IPS DF 19.7 (cell line): ENCODE measurements around the gene DDX41.

Experiments
- DNase-seq: peaks from one replicate; pipeline ENCODE4 v3.0.0-alpha.2; 2013; ENCODE audit warnings: low read depth, low spot score

The DDX41 gene

DNA sequence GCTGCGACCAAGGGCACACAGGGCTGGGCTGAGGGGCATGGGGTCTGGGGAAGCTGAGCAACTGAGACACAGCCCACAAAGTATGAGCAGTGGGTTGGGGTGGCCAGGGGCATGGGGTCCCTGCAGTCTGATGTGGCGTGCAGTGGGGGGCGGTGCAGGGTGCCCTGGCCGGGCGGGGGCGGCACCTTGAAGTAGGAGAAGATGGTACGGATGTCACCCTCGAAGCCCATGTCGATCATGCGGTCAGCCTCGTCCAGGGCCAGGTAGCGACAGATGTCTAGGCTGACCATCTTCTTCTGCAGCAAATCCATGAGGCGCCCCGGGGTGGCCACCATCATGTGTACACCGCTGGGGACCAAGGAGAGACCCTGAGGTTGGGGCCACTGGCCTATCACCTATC lies 3.3 kb downstream of the DDX41 start:
- DNase-seq: no peak

DNA sequence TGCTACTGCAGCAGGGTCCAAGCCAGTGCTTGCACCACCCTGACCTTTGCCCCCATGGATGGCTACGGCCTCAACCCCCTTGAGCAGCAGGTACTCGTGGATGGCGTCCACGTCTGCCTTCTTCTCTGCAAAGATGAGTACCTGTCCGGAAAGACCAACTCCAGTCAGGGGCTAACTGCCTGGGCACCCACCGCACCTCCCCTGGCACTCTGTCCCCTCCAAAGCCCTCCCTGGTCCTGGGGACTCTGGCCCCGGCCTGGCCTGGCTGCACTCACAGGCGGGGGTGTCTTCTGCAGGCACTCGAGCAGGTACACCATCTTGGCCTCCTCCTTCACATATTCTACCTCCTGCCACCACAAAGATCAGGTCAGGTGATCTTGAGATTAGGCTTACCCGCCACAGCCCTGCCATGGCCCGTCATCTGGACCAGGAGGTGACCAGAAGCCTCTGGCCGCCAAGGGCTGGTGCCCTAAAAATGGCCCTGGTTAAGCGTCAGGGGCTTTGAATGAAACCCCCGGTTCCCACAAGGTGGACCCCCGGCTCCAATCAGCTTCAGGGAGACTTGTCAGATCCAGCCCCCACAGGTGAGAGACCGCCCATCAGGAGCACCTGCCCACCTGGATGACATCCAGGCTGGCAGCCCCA lies 3.9 kb downstream of the DDX41 start:
- no peak for DNase-seq

DNA sequence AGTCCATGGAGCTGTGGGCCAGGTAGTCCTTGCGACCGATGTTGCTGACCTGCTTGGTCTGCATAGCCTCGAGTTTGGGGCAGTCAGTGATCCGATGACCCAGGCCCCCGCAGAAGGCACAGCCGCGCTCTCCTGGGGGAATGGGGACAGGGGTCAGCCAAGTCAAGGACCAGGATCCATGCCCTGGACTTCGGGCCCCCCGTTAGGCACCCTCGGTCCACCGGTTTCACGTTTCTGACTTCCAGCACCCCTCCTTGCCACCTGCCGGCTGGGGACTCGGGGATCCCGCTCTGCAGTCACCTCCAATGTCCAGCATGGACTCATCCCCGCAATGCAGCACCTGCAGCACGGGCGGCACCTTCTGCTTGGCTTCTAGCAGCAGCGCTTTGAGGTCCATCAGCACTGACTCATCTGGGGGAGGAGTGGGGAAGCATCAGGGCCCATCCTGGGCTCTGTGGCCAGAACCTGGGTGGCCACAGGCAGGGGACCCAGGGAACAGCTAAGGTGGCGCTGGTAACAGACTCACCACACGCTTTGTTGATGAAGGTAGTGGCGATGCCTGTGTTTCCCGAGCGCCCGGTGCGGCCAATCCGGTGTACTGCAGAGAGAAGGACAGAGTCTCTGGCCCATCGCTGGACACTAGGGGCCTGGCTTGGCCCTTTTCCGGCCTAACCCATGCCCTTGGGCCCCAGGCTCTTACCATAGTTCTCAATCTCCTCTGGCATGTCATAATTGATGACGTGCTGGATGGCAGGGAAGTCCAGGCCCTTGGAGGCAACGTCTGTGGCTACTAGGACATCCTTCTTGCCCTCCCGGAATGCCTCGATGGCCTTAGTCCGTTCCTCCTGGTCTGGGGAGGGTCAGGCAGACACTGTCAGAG lies 4.7 kb downstream of the DDX41 start:
- no peak for DNase-seq

DNA sequence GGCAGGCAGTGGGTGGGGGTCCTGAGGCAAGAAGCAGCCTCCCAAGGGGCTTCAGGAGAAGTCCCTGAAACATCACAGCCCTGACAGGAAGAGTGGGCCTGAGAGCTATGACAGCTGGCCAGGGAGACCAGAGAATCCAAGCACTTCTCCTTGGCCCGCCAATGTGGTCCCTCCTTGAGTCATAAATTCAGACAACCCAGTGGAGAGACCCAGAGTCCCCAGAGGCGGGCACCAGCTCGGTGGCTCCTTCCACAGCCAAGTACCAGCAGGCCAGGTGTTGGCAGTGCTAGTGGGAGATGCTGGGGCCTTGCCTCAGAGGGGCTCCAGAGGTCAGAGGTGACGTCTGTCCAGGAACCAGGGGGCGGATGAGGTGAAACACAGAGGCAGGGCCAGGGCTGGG lies 5.6 kb downstream of the DDX41 start:
- DNase-seq: no peak

DNA sequence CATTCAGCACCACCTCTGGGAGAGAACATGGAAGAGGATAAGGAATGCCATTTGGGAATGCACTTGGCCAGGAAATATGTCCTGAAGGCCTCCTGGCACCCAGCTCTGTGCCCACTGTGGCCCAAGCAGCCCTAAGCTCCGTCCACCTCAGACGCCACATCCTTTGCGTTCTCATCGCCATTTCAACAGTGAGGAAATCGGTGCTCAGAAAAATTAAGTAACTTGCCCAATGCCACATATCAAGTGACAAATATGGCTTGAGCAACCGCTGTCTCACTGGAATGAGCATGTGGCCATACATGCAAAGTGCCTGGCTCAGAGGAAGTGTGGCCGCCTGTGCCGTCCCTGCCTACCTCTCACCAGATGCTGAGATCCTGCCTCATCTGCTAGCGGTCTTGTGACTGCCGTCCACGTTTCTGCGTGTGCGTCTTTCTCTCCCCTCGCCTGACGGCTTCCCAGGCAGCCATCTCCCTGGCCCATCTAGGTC lies 6.2 kb downstream of the DDX41 start:
- DNase-seq: no peak

DNA sequence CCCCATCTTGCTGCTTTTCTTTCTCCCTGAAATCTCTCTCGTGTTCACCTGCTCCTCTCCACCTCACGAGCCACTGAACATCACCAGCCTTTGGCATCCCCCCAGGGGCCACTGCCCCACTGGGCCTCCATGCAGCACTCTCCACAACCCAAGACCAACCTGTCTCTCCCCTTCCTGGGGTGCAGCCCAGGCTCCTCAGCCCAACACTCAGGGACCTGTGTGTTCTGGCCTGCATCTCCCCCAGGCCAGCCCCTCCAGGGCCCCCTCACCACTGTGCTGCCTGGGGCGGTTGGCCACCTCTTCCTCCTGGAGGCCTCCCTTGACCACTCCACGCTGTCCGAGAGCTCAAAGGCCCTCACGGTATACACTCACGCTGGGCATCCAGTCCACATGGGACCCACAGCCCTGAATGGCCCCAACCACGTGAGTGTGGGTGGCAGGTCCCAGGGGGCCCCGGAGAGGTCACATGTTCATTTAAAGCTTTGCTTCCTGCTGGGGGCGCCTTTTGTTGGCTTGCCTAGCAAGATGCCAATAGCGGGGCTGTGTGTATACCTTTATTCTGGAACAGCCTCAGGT lies 6.7 kb downstream of the DDX41 start:
- no peak for DNase-seq

DNA sequence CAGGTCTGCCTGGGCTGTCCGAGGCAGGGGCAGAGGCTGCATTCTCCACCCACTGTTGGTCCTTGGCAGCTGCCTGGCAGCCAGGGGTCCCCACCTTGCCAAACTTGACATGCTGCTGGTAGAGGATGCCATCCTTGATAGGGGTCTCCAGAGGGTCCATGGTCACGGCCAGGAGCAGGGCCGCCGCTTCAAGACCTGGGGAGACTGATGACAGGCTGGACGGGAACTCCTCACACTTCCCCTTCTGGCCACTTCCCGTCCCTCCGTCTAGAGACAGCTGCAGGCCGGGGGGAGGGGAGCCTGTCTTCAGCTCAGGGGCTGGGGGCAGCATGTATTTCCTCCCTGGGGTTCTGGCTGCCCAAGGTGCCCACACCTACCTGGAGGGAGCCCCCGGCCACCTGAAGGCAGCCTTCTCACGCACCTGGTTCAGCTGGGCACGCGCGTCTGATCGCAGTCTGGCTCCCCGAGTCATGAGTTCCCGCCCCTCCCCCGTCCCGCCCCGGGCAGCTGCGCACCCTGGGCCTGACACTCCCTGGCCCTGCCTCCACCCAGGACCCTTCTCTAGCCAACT lies 7.3 kb downstream of the DDX41 start, which contains the start of gene DOK3:
DOK3 (minus strand) TSS at position 446 of the 571 bp plus-strand sequence; CDS start at position 160, 286 bp downstream.
- DNase-seq: no peak

DNA sequence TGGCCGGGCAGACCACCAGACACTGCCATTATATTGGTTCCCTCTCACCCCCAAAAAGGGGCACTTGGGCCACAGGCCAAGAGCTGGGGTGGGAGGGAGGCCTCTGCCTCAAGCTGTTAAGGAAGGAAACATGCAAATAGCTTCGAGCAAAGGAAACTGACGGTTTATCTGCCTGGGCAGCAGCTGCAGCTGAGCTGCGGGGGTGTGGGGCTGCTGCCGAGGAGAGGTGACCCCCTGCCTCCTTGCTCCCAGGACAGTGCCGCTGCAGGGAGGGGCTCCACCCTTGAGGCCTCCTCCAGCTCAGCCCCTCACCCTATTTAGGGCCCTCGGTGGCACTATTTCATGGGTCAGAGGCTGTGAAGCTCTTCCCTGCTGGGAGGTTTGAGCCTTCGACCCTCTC lies 7.9 kb downstream of the DDX41 start:
- DNase-seq: no peak

DNA sequence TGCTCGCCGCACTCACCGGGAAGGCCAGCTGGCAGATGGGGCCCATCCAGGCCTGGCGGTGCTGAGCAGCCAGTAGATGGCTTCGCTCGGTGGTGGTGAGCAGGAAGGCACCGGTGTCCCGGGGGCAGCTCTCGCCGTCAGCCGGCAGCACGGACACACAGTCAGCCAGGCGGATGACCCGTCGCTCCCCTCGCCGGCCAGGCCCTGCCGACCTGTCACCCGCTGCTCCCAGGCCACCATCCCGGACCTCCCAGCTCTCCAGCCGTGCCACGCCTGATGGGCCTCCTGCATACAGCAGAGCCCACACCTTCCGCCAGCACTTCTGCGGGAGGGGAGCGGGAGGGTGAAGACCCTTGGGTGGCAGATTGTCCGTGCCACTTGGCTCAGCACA lies 8.5 kb downstream of the DDX41 start:
- DNase-seq: no peak

DNA sequence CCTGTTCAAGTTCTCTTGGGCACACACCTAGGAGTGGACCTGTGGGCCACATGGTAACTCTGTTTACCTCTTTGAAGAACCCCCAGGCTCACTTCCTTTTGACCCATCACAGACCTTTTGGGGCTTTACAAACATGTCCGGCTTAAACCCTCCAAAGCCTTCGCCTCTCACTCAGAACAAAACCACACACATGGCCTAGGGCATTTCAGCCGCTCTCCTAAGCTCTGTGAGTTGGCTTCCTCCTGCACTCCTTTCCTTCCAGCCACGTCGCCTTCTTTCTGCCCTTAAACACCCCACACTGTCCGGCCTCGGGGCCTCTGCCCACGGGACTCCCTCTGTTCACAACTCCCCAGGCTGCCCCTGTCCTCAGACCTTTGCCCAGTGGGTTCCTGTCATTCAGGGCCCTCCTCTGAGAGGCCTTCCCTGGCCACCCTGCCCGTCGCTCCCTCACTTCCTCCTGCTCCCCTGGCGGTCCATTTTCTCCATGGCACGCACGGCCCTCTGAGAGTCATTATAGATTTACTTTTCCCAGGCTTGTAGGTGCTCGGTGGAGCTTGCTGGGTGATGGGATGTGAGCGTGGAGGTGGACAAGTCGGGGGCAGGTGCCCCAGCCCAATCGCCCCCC lies 9.1 kb downstream of the DDX41 start:
- no peak for DNase-seq

DNA sequence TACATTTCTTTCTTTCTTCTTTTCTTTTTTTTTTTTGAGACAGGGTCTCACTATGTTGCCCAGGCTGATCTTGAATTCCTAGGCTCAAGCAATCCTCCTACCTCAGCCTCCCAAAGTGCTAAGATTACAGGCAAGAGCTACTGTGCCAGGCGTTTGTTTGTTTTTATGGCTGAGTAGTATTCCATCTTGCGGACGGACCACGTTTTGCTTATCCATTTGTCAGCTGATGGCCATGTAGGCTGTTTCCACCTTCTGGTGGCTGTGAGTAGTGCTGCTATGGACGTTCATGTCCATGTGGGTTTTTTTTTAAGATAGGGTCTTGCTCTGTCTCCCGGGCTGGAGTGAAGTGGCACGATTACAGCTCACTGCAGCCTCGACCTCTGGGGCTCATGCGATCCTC lies 9.6 kb downstream of the DDX41 start:
- no peak for DNase-seq

DNA sequence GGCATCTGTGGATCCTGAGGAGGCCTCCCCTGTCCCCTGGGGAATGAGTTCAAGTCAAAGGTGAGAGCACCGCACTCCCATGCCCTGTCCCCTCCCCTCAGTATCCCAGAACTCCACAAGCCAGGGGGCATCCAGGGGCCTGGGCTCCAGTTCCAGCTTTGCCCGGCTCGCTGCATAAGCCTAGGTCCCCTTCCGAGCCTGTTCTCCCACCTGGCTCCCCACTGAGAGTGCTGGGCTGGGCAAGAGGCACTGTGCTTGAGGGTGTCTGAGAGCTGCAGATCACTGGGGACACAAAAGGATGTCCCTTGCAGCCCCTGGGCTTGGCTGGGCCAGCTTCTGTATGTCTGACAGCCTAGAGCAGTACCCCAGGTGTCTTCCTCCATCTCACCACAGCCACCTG lies 11.7 kb downstream of the DDX41 start:
- DNase-seq: no peak

DNA sequence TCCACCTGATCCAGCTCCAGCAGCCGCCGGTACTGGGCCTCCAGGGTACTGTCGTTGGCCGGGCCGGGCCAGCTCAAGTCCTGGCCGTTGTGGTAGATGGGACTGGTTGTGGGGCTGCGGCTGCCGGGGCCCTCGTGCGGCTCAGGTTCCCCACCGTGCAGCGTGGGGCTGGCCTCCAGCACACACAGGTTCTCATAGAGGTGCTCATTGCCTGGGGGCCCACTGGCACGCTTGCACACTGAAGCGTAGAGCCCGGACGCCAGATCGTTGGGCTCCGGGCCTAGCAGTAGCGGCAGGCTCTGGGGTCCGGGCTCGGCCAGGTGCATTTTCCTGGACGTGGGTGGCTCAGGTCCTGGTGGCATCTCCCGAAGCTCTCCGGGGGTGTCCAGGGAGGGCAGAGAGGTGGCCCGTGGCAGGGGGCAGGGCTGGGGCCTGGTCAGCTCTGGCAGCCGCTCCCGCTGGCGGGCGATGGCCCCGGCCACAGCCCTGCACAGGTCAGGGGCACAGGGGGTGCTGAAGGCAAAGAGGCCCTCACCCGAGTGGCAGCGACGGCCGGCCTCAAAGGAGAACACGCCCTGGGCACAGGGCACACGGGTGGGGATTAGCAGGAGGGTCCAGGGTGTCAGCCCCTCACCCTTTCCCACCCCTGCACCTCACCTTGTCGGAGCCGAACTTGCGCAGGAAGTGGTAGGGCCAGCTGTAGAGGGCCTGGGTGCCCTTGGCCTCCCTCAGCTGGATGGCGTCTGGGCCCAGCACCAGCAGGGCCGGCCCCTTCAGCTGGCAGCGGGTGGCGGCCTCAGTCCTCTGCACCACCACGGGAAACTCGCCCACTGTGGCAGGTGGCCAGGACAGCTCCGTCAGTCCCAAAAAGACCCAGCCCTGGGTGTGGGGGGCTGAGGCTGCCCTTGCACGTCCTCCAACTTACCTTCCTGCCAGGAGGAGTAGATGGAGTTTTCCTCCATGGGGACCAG lies 12.4 kb downstream of the DDX41 start:
- no peak for DNase-seq

DNA sequence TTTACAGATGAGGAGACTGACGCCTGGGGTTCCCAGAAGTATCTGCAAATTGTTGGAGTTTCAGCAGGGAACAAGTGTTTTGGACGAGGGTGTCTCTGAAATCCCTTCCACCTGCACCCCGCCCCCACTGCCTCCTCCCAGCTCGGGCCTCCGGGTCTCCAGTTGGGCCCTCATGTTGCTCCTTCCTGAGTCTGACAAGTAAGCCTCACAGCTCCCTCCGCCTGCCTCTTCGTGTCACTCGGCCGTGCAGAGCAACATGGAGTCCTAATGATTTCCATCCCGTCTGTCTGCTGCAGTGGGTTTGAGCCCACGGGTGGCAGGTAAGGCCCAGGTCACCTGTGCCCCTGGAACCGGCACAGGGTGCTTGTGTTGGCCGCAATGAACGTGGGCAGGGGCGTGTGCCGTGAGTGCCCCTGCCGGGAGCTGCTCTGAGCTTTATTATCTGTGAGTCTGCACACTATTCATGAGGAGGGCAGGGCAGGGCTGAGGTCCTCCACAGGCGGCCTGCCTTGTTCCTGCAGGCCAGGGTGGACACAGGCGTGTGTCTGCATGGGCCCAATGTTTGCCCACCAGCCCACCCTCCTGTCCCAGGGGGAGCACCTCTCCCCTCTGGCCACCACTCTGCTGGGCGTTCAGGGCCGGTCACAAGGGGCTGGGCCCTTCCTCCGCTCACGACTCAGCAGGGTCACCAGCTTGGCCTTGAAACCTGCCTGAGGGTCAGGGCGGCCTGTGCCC lies 13.2 kb downstream of the DDX41 start:
- DNase-seq: no peak

DNA sequence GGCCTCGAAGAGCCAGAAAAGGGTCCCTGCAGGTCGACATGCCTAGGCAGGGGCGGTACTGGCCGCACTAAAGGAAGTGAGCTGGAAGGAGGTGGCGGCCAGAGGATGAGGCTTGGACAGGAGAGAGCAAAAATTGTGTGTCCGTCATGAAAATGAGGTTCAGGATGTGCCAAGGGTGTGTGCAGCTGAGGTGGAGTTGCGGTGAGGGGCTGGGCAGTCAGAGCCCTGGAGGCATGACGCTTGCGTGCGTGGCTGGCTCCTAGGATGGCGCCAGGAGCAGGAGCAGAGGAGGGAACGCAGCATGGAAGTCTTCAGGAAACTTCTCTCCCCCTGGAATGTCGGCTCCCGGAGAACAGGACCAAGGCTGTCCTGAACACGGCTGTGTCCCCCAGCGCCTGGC lies 13.9 kb downstream of the DDX41 start:
- DNase-seq: no peak

DNA sequence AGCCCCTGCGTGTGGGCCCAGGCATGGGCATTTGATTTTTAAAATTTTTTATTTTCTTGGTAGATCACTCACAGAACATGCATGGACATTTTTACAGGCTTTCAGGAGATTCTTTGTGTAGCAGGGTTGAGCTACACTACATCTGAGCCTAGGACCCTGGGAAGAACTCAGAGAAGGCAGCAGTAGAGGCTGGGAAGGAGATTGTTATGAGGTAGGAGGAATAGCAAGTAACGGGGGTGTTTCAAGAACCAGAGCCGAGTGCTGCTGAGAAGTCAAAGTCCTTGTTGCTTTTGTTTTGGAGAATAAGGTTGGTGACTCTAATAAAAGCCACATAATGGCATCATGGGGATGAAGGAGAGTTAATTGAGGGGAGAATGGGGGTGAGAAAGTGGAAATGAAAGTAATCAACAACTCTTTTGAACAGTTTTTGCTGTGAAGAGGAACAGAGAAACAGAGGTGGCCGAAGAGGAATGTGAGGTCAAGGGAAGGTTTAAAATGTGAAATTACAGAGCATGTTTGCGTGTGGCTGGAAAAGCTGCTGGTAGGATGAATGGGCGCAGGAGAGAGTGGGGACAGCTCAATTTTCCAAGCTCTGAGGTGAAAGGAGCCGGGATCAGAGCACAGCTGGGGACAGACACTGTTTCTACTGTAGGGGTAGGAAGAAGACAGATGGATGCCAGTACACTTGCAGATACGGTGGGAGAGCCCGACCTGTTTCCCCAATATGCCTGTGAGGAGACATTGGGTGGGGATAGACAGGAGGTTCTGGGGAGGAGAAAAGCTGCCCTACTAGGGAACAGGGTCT lies 14.7 kb downstream of the DDX41 start:
- DNase-seq: no peak

DNA sequence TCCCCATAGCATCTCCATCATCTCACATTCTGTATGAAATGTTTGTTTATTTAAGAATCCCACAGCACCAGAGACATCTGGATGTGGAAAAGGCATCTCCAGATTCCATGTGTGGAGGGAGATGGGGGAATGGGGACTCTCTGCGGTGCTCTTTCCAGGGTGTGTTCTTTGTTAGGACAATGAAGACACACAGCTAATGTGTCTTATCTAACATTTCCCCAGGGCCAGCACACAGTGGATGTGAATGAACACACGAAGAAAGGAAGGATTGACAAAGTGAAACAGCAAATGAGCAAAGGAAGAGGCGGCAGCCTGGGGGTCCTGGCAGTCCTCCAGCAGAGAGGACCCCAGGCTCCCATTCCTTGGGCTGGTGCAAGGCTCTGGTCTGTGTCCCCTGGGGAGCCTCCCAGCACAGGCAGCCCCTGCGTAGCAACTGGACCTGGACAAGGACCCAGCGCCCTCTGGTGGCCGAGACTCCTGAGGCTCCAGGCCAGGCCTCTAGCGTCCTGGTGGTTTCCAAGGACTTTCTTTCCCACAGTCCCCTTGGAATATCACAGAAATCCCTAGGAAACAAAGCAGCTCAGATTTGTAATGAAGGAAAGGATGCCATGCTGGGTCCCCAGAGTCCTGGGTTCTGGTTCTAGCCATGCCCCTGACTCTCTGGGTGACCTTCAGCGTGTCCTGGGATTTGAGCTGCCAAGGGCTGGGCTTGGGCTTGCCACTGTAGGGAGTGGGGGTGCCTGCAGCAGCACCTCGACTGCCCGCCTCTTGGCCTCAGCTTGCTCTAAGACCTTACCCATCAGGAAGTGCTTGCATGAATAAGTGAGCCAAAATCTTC lies 15.9 kb downstream of the DDX41 start:
- DNase-seq: no peak

DNA sequence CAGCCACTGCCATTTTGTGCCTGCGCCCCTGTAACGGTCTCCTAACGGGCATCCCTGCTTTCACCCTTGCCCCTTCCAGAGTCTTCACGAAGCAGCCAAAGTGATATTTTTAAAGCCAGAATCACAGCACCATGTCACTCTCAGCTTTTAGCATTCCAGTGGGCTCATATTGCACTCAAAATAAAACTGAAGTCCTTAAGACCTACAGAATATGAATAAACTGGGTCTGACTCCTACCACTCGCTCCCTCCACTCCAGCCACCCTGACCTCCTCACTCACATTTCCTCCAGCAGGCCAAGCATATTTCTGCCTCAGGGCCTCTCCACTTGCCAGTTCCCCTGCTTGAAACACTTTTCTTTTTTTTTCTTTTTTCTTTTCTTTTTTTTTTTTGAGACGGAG lies 16.9 kb downstream of the DDX41 start:
- DNase-seq: no peak
